Neuronal stem cell (in vitro differentiated cells): ENCODE data around the gene NDST1.

Source experiments
- DNase-seq: peaks from one replicate; pipeline ENCODE4 v3.0.0-alpha.2; 2013; ENCODE audit warnings: low spot score
- H2AFZ ChIP-seq: one replicate; pipeline ENCODE4 v1.6.1; 2013; ENCODE audit warnings: mild to moderate bottlenecking, low read length, inconsistent platforms
- H2AK5ac ChIP-seq: 2 replicates; pipeline ENCODE4 v1.6.1; 2013; ENCODE audit warnings: low read depth, mild to moderate bottlenecking, inconsistent platforms, low read length, moderate library complexity, mixed read lengths
- H2BK120ac ChIP-seq: 2 replicates; pipeline ENCODE4 v1.6.1; 2013; ENCODE audit warnings: low read depth, mild to moderate bottlenecking, inconsistent platforms, low read length, moderate library complexity, mixed read lengths
- H2BK12ac ChIP-seq: one replicate; pipeline ENCODE4 v1.6.1; 2013; ENCODE audit warnings: low read length, inconsistent platforms
- H2BK15ac ChIP-seq: 2 replicates; pipeline ENCODE4 v1.6.1; 2013; ENCODE audit warnings: mild to moderate bottlenecking, low read length, inconsistent platforms, mixed read lengths
- H2BK5ac ChIP-seq: one replicate; pipeline ENCODE4 v1.6.1; 2013; ENCODE audit warnings: inconsistent platforms, mild to moderate bottlenecking, low read length, moderate library complexity
- H3K14ac ChIP-seq: one replicate; pipeline ENCODE4 v1.6.1; 2013; ENCODE audit warnings: low read length, inconsistent platforms
- H3K18ac ChIP-seq: 2 replicates; pipeline ENCODE4 v1.6.1; 2013; ENCODE audit warnings: low read length, inconsistent platforms
- H3K23ac ChIP-seq: 2 replicates; pipeline ENCODE4 v1.6.1; 2013; ENCODE audit warnings: low read depth, mild to moderate bottlenecking, mixed read lengths, low read length, inconsistent platforms; ENCODE audit not compliant: poor library complexity
- H3K27ac ChIP-seq: replicated peaks from 3 replicates; pipeline ENCODE4 v1.5.1; 2013; ENCODE audit warnings: low read length, inconsistent platforms
- H3K27me3 ChIP-seq, 3 experiments: 2 replicates each; pipeline ENCODE4 v1.6.1; 2013; ENCODE audit warnings: low read length in 3 of 3, mild to moderate bottlenecking in 2 of 3, inconsistent platforms in 1 of 3, low read depth in 1 of 3, mixed read lengths in 1 of 3, moderate library complexity in 1 of 3; ENCODE audit not compliant: control insufficient read depth in 3 of 3, insufficient read depth in 3 of 3
- H3K36me3 ChIP-seq, 2 donors: replicated peaks in 1 of 2; 2 replicates each; pipeline ENCODE4 v1.6.1; 2013; ENCODE audit warnings: low read length in 2 of 2; ENCODE audit not compliant: control insufficient read depth in 2 of 2, insufficient read depth in 2 of 2
- H3K4ac ChIP-seq: 2 replicates; pipeline ENCODE4 v1.6.1; 2013; ENCODE audit warnings: inconsistent platforms, mild to moderate bottlenecking, low read length, moderate library complexity
- H3K4me1 ChIP-seq, 2 donors: 1 replicate in 1 of 2; 2 replicates in 1 of 2; pipeline ENCODE4 v1.6.1; 2013; ENCODE audit warnings: low read length in 2 of 2, low read depth in 1 of 2; ENCODE audit not compliant: control insufficient read depth in 2 of 2, insufficient read depth in 1 of 2
- H3K4me2 ChIP-seq: one replicate; pipeline ENCODE4 v1.6.1; 2013; ENCODE audit warnings: mild to moderate bottlenecking, low read length, inconsistent platforms; ENCODE audit not compliant: insufficient read depth, poor library complexity, severe bottlenecking
- H3K4me3 ChIP-seq, 2 donors: 2 replicates each; pipeline ENCODE4 v1.5.1; 2013; ENCODE audit warnings: low read length in 2 of 2, mild to moderate bottlenecking in 2 of 2, inconsistent platforms in 1 of 2, moderate library complexity in 1 of 2
- H3K79me1 ChIP-seq: one replicate; pipeline ENCODE4 v1.6.1; 2013; ENCODE audit warnings: low read depth, mild to moderate bottlenecking, inconsistent platforms, low read length, moderate library complexity
- H3K9ac ChIP-seq: one replicate; pipeline ENCODE4 v1.6.1; 2013; ENCODE audit warnings: mild to moderate bottlenecking, low read depth, low read length, inconsistent platforms; ENCODE audit not compliant: poor library complexity
- H3K9me3 ChIP-seq, 2 donors: replicated peaks in 1 of 2; 2 replicates each; pipeline versions ENCODE3 to v1.6.1; 2013; ENCODE audit warnings: low read length in 2 of 2, mild to moderate bottlenecking in 2 of 2, inconsistent platforms in 1 of 2, low read depth in 1 of 2, mixed read lengths in 1 of 2, moderate library complexity in 1 of 2; ENCODE audit not compliant: control insufficient read depth in 2 of 2, insufficient read depth in 1 of 2
- H4K8ac ChIP-seq: one replicate; pipeline ENCODE4 v1.6.1; 2013; ENCODE audit warnings: low read depth, mild to moderate bottlenecking, inconsistent platforms, low read length, moderate library complexity
- H4K91ac ChIP-seq: one replicate; pipeline ENCODE4 v1.6.1; 2013; ENCODE audit warnings: low read length, low read depth, mild to moderate bottlenecking, inconsistent platforms; ENCODE audit not compliant: poor library complexity
- WGBS, 2 donors: extraction: QIAGEN DNeasy Blood & Tissue Kit; methylation state at CpG; one replicate each; pipeline ENCODE4 v1.1.7; 2013; ENCODE audit warnings: missing lambda C conversion rate in 2 of 2, mixed read lengths in 1 of 2; ENCODE audit not compliant: insufficient read length in 2 of 2, insufficient replicate concordance in 1 of 2; ENCODE audit errors: extremely low coverage in 2 of 2; 5-methylcytosine and 5-hydroxymethylcytosine counted together

Gene NDST1

DNA sequence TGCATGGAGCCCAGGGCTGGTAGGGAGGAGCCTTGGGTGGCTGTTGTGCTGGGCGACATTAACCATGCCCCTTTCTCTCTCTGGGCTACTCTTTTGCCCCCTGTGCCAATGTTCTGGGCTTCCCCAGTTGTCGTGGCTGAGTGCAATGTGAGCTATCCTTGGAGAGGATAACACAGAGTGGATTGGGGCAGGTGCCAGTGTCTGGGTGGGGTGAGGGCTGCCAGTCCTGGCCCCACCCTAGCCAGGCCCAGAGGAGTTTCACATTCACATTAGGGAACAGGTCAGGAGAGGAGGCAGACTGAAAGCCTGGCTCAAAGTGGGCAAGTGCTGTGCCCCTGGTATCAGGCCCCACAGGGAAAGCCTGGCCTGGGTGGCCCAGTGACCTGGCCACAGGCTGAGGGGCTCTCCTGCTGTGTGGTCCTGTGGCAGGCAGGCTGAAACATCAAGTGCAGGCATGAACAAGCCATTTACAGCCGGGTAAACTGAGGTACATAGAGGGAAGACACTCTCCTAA is 7.5 kb upstream of the NDST1 start:
- DNase-seq: no peak
- H3K79me1 ChIP-seq: peaks cover 16% of the 10 kb centered on the region
- H2BK15ac ChIP-seq: peak overlapping the region; percentile 2
- no peak overlapping the region for H3K4me2 ChIP-seq
- no peak overlapping the region for H4K91ac ChIP-seq
- H3K23ac ChIP-seq: peak overlapping the region; percentile 58
- no peak overlapping the region for H2BK12ac ChIP-seq
- H3K4ac ChIP-seq: peak overlapping the region; percentile 12
- H3K4me1 ChIP-seq: peaks cover 25 to 43% of the 10 kb centered on the region in 2 donors
- no peaks in the 10 kb centered on the region for H3K27me3 ChIP-seq
- no peak overlapping the region for H2AFZ ChIP-seq
- no peak overlapping the region for H3K27ac ChIP-seq
- peaks cover 2 to 43% of the 10 kb centered on the region in 2 donors for H3K36me3 ChIP-seq
- H3K14ac ChIP-seq: no peak overlapping the region
- no CpG with 5 or more reads among the region's 3 CpGs for WGBS, 2 donors
- H3K18ac ChIP-seq: peak overlapping the region; percentile 81
- no peak overlapping the region for H2AK5ac ChIP-seq
- H3K9ac ChIP-seq: no peak overlapping the region
- H4K8ac ChIP-seq: no peak overlapping the region
- peaks cover 0 to 1% of the 10 kb centered on the region in 2 donors for H3K9me3 ChIP-seq
- H2BK120ac ChIP-seq: peak overlapping the region; percentile 30
- no peak overlapping the region for H3K4me3 ChIP-seq
- no peak overlapping the region for H2BK5ac ChIP-seq

DNA sequence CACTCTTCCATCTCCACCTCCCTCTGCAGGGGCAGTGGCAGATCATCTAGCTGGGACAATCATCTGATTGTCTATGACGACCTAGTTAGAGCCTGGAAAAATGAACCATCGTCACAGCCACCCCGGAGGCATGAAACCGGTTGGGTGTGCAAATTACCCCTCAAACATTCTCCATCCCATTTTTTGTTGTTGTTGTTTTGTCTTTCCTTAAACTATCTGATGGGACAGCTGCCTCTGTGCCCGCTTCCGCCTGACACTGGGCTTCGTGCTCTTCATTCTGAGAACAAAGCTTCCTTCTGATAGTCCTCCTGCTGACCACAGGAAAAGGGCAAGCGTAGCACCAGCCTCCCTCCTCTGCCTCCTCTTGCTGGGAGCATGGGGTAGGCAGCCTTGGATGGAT is 7.0 kb upstream of the NDST1 start:
- DNase-seq: no peak
- Histone ChIP-seq H4K91ac (no peak overlapping the region), H3K9ac (no peak overlapping the region), H3K4me1 (peaks cover 25 to 46% of the 10 kb centered on the region in 2 donors), H3K14ac (no peak overlapping the region), H3K36me3 (peaks cover 2 to 43% of the 10 kb centered on the region in 2 donors), H2AK5ac (peak overlapping the region; percentile 24), H3K9me3 (peaks cover 0 to 1% of the 10 kb centered on the region in 2 donors), H3K79me1 (peaks cover 17% of the 10 kb centered on the region), H2AFZ (no peak overlapping the region), H3K27me3 (no peaks in the 10 kb centered on the region), H2BK15ac (peak overlapping the region; percentile 2), H2BK5ac (no peak overlapping the region), H2BK120ac (no peak overlapping the region), H3K23ac (peak overlapping the region; percentile 21), H3K18ac (peak overlapping the region; percentile 88), H3K27ac (no peak overlapping the region), H2BK12ac (peak overlapping the region; percentile 77), H4K8ac (no peak overlapping the region), H3K4me2 (no peak overlapping the region), H3K4ac (no peak overlapping the region), H3K4me3 (no peak overlapping the region)
- no CpG with 5 or more reads among the region's 8 CpGs for WGBS, 2 donors

DNA sequence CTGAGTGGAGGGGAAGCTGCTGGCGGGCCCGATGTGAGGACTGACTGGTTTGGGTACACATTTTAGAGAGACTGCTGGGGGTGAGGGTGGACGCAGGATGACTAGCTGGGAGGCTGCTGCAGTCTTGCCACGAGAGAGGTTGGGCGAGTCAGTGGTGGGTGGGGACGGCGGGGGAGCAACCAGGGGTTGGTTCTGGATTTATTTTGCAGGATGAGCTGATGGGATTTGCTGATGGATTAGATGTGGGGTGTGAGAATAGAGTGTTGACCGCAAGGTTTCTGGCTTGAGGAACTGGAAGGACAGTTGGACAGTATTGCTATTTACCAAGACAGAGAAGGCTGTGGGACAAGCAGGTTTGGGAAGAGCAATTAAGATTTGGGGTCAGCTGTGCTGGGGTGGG is 5.8 kb upstream of the NDST1 start:
- Histone ChIP-seq H4K91ac (no peak overlapping the region), H2AFZ (no peak overlapping the region), H3K14ac (peak overlapping the region; percentile 0), H2AK5ac (peak overlapping the region; percentile 4), H3K18ac (peak overlapping the region; percentile 86), H3K27ac (no peak overlapping the region), H3K23ac (no peak overlapping the region), H2BK120ac (no peak overlapping the region), H3K27me3 (no peaks in the 10 kb centered on the region), H3K4me1 (peaks cover 25 to 55% of the 10 kb centered on the region in 2 donors), H2BK5ac (no peak overlapping the region), H2BK15ac (no peak overlapping the region), H3K4ac (no peak overlapping the region), H3K36me3 (peaks cover 0 to 36% of the 10 kb centered on the region in 2 donors), H4K8ac (no peak overlapping the region), H3K9me3 (peaks cover 0 to 1% of the 10 kb centered on the region in 2 donors), H2BK12ac (no peak overlapping the region), H3K4me2 (no peak overlapping the region), H3K4me3 (no peak overlapping the region), H3K9ac (peak overlapping the region; percentile 37), H3K79me1 (peaks cover 15% of the 10 kb centered on the region)
- WGBS, 2 donors: no CpG with 5 or more reads among the region's 8 CpGs
- no peak for DNase-seq

DNA sequence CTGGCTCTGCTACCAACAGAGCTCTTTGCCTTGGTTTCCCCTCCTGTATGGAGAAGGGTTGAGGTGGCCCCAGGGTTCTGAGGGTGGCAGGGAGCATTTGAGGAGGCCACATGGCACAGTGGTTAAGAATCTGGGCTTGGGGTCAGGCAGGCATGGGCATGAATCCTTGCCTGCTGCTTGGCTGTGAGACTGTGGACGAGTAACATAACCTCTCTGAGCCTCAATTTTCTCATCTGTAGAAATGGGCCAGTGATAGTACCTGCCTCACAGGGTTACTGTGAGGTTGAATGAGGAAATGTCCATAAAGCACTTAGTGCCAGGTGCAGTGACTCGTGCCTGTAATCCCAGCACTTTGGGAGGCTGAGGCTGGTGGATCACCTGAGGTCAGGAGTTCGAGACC is 5.1 kb upstream of the NDST1 start:
- no peaks in the 10 kb centered on the region for H3K27me3 ChIP-seq
- no peak overlapping the region for H3K4me3 ChIP-seq
- no peak overlapping the region for H3K18ac ChIP-seq
- H3K4me1 ChIP-seq: peaks cover 18 to 49% of the 10 kb centered on the region in 2 donors
- no peak overlapping the region for H3K4me2 ChIP-seq
- no peak overlapping the region for H2BK5ac ChIP-seq
- DNase-seq: no peak
- no peak overlapping the region for H4K91ac ChIP-seq
- H4K8ac ChIP-seq: no peak overlapping the region
- H2BK120ac ChIP-seq: no peak overlapping the region
- no peak overlapping the region for H2AK5ac ChIP-seq
- H3K27ac ChIP-seq: no peak overlapping the region
- peaks cover 0 to 28% of the 10 kb centered on the region in 2 donors for H3K36me3 ChIP-seq
- peaks cover 0 to 1% of the 10 kb centered on the region in 2 donors for H3K9me3 ChIP-seq
- no peak overlapping the region for H2BK12ac ChIP-seq
- H2AFZ ChIP-seq: no peak overlapping the region
- H2BK15ac ChIP-seq: no peak overlapping the region
- peaks cover 21% of the 10 kb centered on the region for H3K79me1 ChIP-seq
- H3K4ac ChIP-seq: no peak overlapping the region
- H3K9ac ChIP-seq: no peak overlapping the region
- no peak overlapping the region for H3K14ac ChIP-seq
- H3K23ac ChIP-seq: no peak overlapping the region
- WGBS, 2 donors: no CpG with 5 or more reads among the region's 3 CpGs
